ENCODE measurements around the gene EEFSEC.

GRCh38 chr3:128353361-128353965, 200.2 kb downstream of the EEFSEC start:
- TF ChIP-seq CTCF (IDR thresholded peaks at IDR 0.05; ENCODE audit: insufficient read depth, low read length) (no peak), POLR2AphosphoS5 (IDR thresholded peaks at IDR 0.05; ENCODE audit: low read depth) (no peak), SPI1 (IDR thresholded peaks at IDR 0.05; ENCODE audit: borderline replicate concordance, low read depth) (no peak), REST (IDR thresholded peaks at IDR 0.05; ENCODE audit: insufficient replicate concordance, low read depth) (no peak)

Measured in HL-60 (cell line).